Activated CD4-positive, alpha-beta memory T cell treated with anti-CD3 and anti-CD28 coated beads for 36 hours (primary cell): ENCODE measurements around the gene TGFB1I1. TPM values are rescaled to one million over a fixed set of nuclear protein-coding genes. Genes with fewer than 3 reads are reported as not detected.
"Not testable (repeated sequence)": the region's sequence is repeated elsewhere in the genome, so short reads cannot be mapped to it uniquely, and the experiment has no call there.

Experiments
- CTCF ChIA-PET: fragments of 350-600 bp; sonication (Branson Sonifier 250); formaldehyde crosslinking; loops from one replicate; lab custom pipeline; 2021; ENCODE audit warnings: antibody characterized with exemption, inconsistent platforms; lab: Charles Lee
- POLR2A ChIA-PET: fragments of 350-600 bp; sonication (Branson Sonifier 250); formaldehyde crosslinking; loops from one replicate; lab custom pipeline; 2021; ENCODE audit warnings: antibody characterized with exemption; lab: Charles Lee
- DNase-seq: peaks from one replicate; pipeline ENCODE4 v3.0.0-alpha.2; 2020
- H3K27ac Mint-ChIP-seq: one replicate; pipeline ENCODE4 v1.8.0; 2021; ENCODE audit warnings: mixed read lengths
- H3K27me3 Mint-ChIP-seq: one replicate; pipeline ENCODE4 v1.8.0; 2021; ENCODE audit warnings: mixed read lengths
- H3K36me3 Mint-ChIP-seq: one replicate; pipeline ENCODE4 v1.8.0; 2021; ENCODE audit warnings: mixed read lengths
- H3K4me1 Mint-ChIP-seq: one replicate; pipeline ENCODE4 v1.8.0; 2021; ENCODE audit warnings: low read depth, mixed read lengths
- H3K4me3 Mint-ChIP-seq: one replicate; pipeline ENCODE4 v1.8.0; 2021; ENCODE audit warnings: mild to moderate bottlenecking, mixed read lengths
- H3K9me3 Mint-ChIP-seq: one replicate; pipeline ENCODE4 v1.8.0; 2021; ENCODE audit warnings: mixed read lengths
- intact Hi-C: fragments of 100-400 bp; cut with micrococcal nuclease; formaldehyde crosslinking; loops from one replicate; pipeline ENCODE4 v1.15.1; 2023
- total RNA-seq, 2 experiments: library from RNA; stranded (reverse); gene quantifications; one replicate each; pipeline ENCODE4 v1.2.3, GENCODE V29; 2021

The TGFB1I1 gene
- total RNA-seq, 2 experiments from 2014 or later = 0.80 to 1.1 TPM

- no peaks in the 10 kb centered on the region for H3K27me3 Mint-ChIP-seq
- ChIA-PET POLR2A (no interaction called here), CTCF (no interaction called here)
- DNase-seq = no peak
- no peaks in the 10 kb centered on the region for H3K4me1 Mint-ChIP-seq
- H3K4me3 Mint-ChIP-seq = no peak overlapping the region
- H3K9me3 Mint-ChIP-seq = no peaks in the 10 kb centered on the region
- no peak overlapping the region for H3K27ac Mint-ChIP-seq
- intact Hi-C loops = no loop called here
- H3K36me3 Mint-ChIP-seq = peaks cover 9% of the 10 kb centered on the region
Observed at GRCh38 chr16:31493506-31494125, 21.7 kb downstream of the TGFB1I1 start.

- ChIA-PET POLR2A (no interaction called here), CTCF (no interaction called here)
- no peak for DNase-seq
- H3K36me3 Mint-ChIP-seq = peaks cover 9% of the 10 kb centered on the region
- intact Hi-C loops = no loop called here
- H3K4me3 Mint-ChIP-seq = no peak overlapping the region
- H3K4me1 Mint-ChIP-seq = no peaks in the 10 kb centered on the region
- no peaks in the 10 kb centered on the region for H3K9me3 Mint-ChIP-seq
- no peaks in the 10 kb centered on the region for H3K27me3 Mint-ChIP-seq
- no peak overlapping the region for H3K27ac Mint-ChIP-seq
Observed at GRCh38 chr16:31496670-31497069, 24.7 kb downstream of the TGFB1I1 start.

GRCh38 chr16:31498493-31498892 lies 26.5 kb downstream of the TGFB1I1 start:
- DNase-seq = no peak
- Mint-ChIP-seq H3K9me3 (no peaks in the 10 kb centered on the region), H3K27me3 (no peaks in the 10 kb centered on the region), H3K36me3 (peaks cover 8% of the 10 kb centered on the region), H3K27ac (no peak overlapping the region), H3K4me3 (no peak overlapping the region), H3K4me1 (no peaks in the 10 kb centered on the region)
- ChIA-PET POLR2A (no interaction called here), CTCF (no interaction called here)
- intact Hi-C loops = no loop called here

- intact Hi-C loops = no loop called here
- Mint-ChIP-seq H3K36me3 (peaks cover 7% of the 10 kb centered on the region), H3K9me3 (no peaks in the 10 kb centered on the region), H3K27ac (no peak overlapping the region), H3K27me3 (no peaks in the 10 kb centered on the region), H3K4me1 (peaks cover 6% of the 10 kb centered on the region), H3K4me3 (no peak overlapping the region)
- POLR2A ChIA-PET = no interaction called here
- DNase-seq = no peak
- CTCF ChIA-PET = no interaction called here
Observed at GRCh38 chr16:31499928-31500327, 28.0 kb downstream of the TGFB1I1 start.

GRCh38 chr16:31501226-31501965 lies 29.4 kb downstream of the TGFB1I1 start:
- intact Hi-C loops = no loop called here
- ChIA-PET CTCF (interaction anchor here (0.8 kb wide), 1 partner anchor 28 kb away, joined by 3 read pairs; no protein-coding TSS in a partner anchor), POLR2A (no interaction called here)
- H3K9me3 Mint-ChIP-seq = no peaks in the 10 kb centered on the region
- H3K27me3 Mint-ChIP-seq = no peaks in the 10 kb centered on the region
- H3K27ac Mint-ChIP-seq = no peak overlapping the region
- DNase-seq = no peak
- H3K4me3 Mint-ChIP-seq = no peak overlapping the region
- peaks cover 13% of the 10 kb centered on the region for H3K36me3 Mint-ChIP-seq
- H3K4me1 Mint-ChIP-seq = peaks cover 20% of the 10 kb centered on the region

GRCh38 chr16:31501966-31502348 lies 30.0 kb downstream of the TGFB1I1 start:
- H3K27ac Mint-ChIP-seq = no peak overlapping the region
- intact Hi-C loops = no loop called here

GRCh38 chr16:31502981-31503380 lies 31.0 kb downstream of the TGFB1I1 start:
- ChIA-PET CTCF (no interaction called here), POLR2A (no interaction called here)
- no peaks in the 10 kb centered on the region for H3K27me3 Mint-ChIP-seq
- H3K36me3 Mint-ChIP-seq = peaks cover 10% of the 10 kb centered on the region
- no peak overlapping the region for H3K4me3 Mint-ChIP-seq
- no peaks in the 10 kb centered on the region for H3K9me3 Mint-ChIP-seq
- intact Hi-C loops = no loop called here
- peaks cover 29% of the 10 kb centered on the region for H3K4me1 Mint-ChIP-seq
- DNase-seq = no peak
- no peak overlapping the region for H3K27ac Mint-ChIP-seq

More at GRCh38 chr16:31501966-31502348, 30.0 kb downstream of the TGFB1I1 start:
- CTCF ChIA-PET = interaction anchor here (0.8 kb wide), 1 partner anchor 27 kb away, joined by 3 read pairs; no protein-coding TSS in a partner anchor
- peaks cover 24% of the 10 kb centered on the region for H3K4me1 Mint-ChIP-seq
- no peak for DNase-seq
- peaks cover 13% of the 10 kb centered on the region for H3K36me3 Mint-ChIP-seq
- POLR2A ChIA-PET = no interaction called here
- H3K4me3 Mint-ChIP-seq = no peak overlapping the region
- H3K27me3 Mint-ChIP-seq = no peaks in the 10 kb centered on the region
- no peaks in the 10 kb centered on the region for H3K9me3 Mint-ChIP-seq

GRCh38 chr16:31503555-31503954 lies 31.6 kb downstream of the TGFB1I1 start:
- H3K27ac Mint-ChIP-seq, H3K4me3 Mint-ChIP-seq, DNase-seq, POLR2A ChIA-PET, intact Hi-C loops, H3K27me3 Mint-ChIP-seq, H3K9me3 Mint-ChIP-seq: not testable (repeated sequence)
- Mint-ChIP-seq H3K36me3 (peaks cover 11% of the 10 kb centered on the region), H3K4me1 (peaks cover 29% of the 10 kb centered on the region)
- CTCF ChIA-PET = interaction anchor here (0.5 to 1.5 kb wide), 3 partner anchors 60 to 521 kb away, joined by 3 read pairs; no protein-coding TSS in a partner anchor

GRCh38 chr16:31504159-31504558 lies 32.2 kb downstream of the TGFB1I1 start:
- DNase-seq = no peak
- Mint-ChIP-seq H3K4me3 (no peak overlapping the region), H3K27ac (no peak overlapping the region), H3K4me1 (peaks cover 34% of the 10 kb centered on the region), H3K36me3 (peaks cover 12% of the 10 kb centered on the region), H3K27me3 (no peaks in the 10 kb centered on the region), H3K9me3 (no peaks in the 10 kb centered on the region)
- intact Hi-C loops = loop anchor here (2.0 kb wide), 2 partner anchors 197 to 365 kb away; no protein-coding TSS in a partner anchor
- CTCF ChIA-PET = interaction anchor here (0.5 to 1.5 kb wide), 2 partner anchors 61 to 364 kb away, joined by 3 read pairs; no protein-coding TSS in a partner anchor
- POLR2A ChIA-PET = no interaction called here

- Mint-ChIP-seq H3K4me1 (peaks cover 42% of the 10 kb centered on the region), H3K27ac (peak overlapping the region; percentile 76), H3K36me3 (peaks cover 12% of the 10 kb centered on the region), H3K27me3 (no peaks in the 10 kb centered on the region), H3K9me3 (no peaks in the 10 kb centered on the region), H3K4me3 (no peak overlapping the region)
- peak; percentile 62 for DNase-seq
- CTCF ChIA-PET = no interaction called here
- POLR2A ChIA-PET = interaction anchor here (1.1 to 1.2 kb wide), 2 partner anchors 47 to 369 kb away, joined by 3 to 4 read pairs; no protein-coding TSS in a partner anchor
- intact Hi-C loops = loop anchor here (2.0 kb wide), 2 partner anchors 195 to 363 kb away; no protein-coding TSS in a partner anchor
Observed at GRCh38 chr16:31505483-31505882, 33.5 kb downstream of the TGFB1I1 start.

GRCh38 chr16:31507617-31507928 lies 35.6 kb downstream of the TGFB1I1 start:
- peaks cover 44% of the 10 kb centered on the region for H3K4me1 Mint-ChIP-seq
- peaks cover 12% of the 10 kb centered on the region for H3K36me3 Mint-ChIP-seq
- intact Hi-C loops = no loop called here
- CTCF ChIA-PET = interaction anchor here (0.6 to 2.8 kb wide), 4 partner anchors 48 to 361 kb away, joined by 3 to 19 read pairs (median 4); partner anchors contain the start of gene ARMC5
- DNase-seq = no peak
- POLR2A ChIA-PET = interaction anchor here (1.2 to 2.3 kb wide), 8 partner anchors 18 to 370 kb away, joined by 3 to 11 read pairs (median 4); partner anchors contain the start of genes FUS and ZNF267
- no peaks in the 10 kb centered on the region for H3K9me3 Mint-ChIP-seq
- peak overlapping the region; percentile 94 for H3K27ac Mint-ChIP-seq
- H3K27me3 Mint-ChIP-seq = no peaks in the 10 kb centered on the region
- peak overlapping the region; percentile 93 for H3K4me3 Mint-ChIP-seq
